Muscle layer of duodenum (tissue), 2 donors: ENCODE results near the gene KCNK17.

ENCODE experiments used
- H3K27ac ChIP-seq: one replicate; pipeline ENCODE4 v1.7.0; 2013; ENCODE audit warnings: mild to moderate bottlenecking, low read length
- H3K27me3 ChIP-seq: one replicate; pipeline ENCODE4 v1.7.0; 2013; ENCODE audit warnings: low read depth, mild to moderate bottlenecking, control low read depth, low read length
- H3K36me3 ChIP-seq, 2 donors: one replicate each; pipeline ENCODE4 v1.7.0; 2013; ENCODE audit warnings: low read length in 2 of 2, control low read depth in 1 of 2, mild to moderate bottlenecking in 1 of 2; ENCODE audit not compliant: insufficient read depth in 2 of 2, control insufficient read depth in 1 of 2
- H3K4me1 ChIP-seq, 2 donors: one replicate each; pipeline ENCODE4 v1.7.0; 2013; ENCODE audit warnings: low read length in 2 of 2, mild to moderate bottlenecking in 2 of 2, control low read depth in 1 of 2, moderate library complexity in 1 of 2; ENCODE audit not compliant: insufficient read depth in 2 of 2, control insufficient read depth in 1 of 2
- H3K4me3 ChIP-seq, 2 donors: one replicate each; pipeline ENCODE4 v1.7.0; 2013; ENCODE audit warnings: low read length in 2 of 2, low read depth in 1 of 2, mild to moderate bottlenecking in 1 of 2
- H3K9me3 ChIP-seq, 2 donors: one replicate each; pipeline ENCODE4 v1.7.0; 2013; ENCODE audit warnings: low read length in 2 of 2, control low read depth in 1 of 2, mild to moderate bottlenecking in 1 of 2; ENCODE audit not compliant: control insufficient read depth in 1 of 2
- donor health status: healthy.

The KCNK17 gene

GRCh38 chr6:39333644-39334438 lies 19.6 kb upstream of the KCNK17 start:
- Histone ChIP-seq H3K9me3 (no peaks in the 10 kb centered on the region), H3K27me3 (no peaks in the 10 kb centered on the region), H3K4me3 (no peak overlapping the region), H3K4me1 (no peaks in the 10 kb centered on the region), H3K27ac (no peak overlapping the region), H3K36me3 (no peaks in the 10 kb centered on the region)

GRCh38 chr6:39330476-39330875 lies 16.3 kb upstream of the KCNK17 start:
- Histone ChIP-seq H3K27ac (no peak overlapping the region), H3K36me3 (no peaks in the 10 kb centered on the region), H3K4me3 (no peak overlapping the region), H3K9me3 (no peaks in the 10 kb centered on the region), H3K27me3 (no peaks in the 10 kb centered on the region), H3K4me1 (no peaks in the 10 kb centered on the region)

DNA sequence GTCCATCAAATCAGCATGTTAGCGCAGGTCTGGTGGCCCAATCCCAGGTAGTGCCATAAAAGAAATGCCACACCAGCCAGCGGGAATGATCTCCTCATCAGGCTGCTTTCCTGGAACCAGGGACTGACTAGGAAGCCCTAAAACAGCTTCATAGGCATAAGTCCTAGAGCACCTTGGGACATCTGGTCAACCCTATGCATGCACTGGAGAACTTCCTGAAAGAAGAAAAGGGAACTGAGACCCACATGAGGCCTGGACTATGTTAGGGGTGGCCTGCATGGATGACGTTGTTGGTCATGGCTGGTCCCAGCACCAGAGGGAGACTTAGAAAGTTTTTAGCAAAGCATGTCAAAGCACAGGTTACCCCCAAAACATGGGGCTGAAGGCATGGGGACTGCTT lies 15.8 kb upstream of the KCNK17 start:
- Histone ChIP-seq H3K27ac (no peak overlapping the region), H3K9me3 (no peaks in the 10 kb centered on the region), H3K36me3 (no peaks in the 10 kb centered on the region), H3K27me3 (no peaks in the 10 kb centered on the region), H3K4me3 (no peak overlapping the region), H3K4me1 (no peaks in the 10 kb centered on the region)

DNA sequence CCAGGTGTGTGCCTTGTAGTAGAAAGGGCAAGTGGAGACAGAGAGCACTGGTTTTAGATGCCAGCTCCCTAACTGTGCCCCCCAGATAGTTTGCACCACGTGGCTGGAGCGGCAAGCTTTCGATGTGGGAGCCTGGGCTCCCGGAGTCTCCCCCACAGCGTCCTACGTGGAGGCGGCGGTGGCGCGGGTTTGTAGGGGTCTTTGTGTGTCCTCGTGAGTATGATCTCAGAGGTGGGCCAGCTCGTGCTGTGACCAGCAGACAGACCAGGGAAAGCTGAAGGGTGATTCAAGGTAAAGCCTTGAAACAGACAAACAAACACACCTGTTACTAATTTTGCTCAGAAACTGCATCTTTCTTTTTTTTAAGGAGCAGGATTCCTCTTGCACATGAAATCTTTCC lies 13.8 kb upstream of the KCNK17 start:
- H3K36me3 ChIP-seq: no peaks in the 10 kb centered on the region

GRCh38 chr6:39327507-39327906 lies 13.3 kb upstream of the KCNK17 start:
- Histone ChIP-seq H3K4me1 (no peaks in the 10 kb centered on the region), H3K9me3 (no peaks in the 10 kb centered on the region), H3K4me3 (no peak overlapping the region), H3K27me3 (no peaks in the 10 kb centered on the region), H3K27ac (no peak overlapping the region), H3K36me3 (no peaks in the 10 kb centered on the region)

More for the DNA sequence above, 13.8 kb upstream of the KCNK17 start:
- H3K27me3 ChIP-seq: no peaks in the 10 kb centered on the region
- H3K4me1 ChIP-seq: no peaks in the 10 kb centered on the region
- H3K4me3 ChIP-seq: no peak overlapping the region
- no peak overlapping the region for H3K27ac ChIP-seq
- no peaks in the 10 kb centered on the region for H3K9me3 ChIP-seq

- Histone ChIP-seq H3K4me1 (no peaks in the 10 kb centered on the region), H3K4me3 (no peak within 1 kb of the TSS), H3K27me3 (no peaks in the 10 kb centered on the region), H3K27ac (no peak within 1 kb of the TSS), H3K36me3 (no peaks in the 10 kb centered on the region), H3K9me3 (no peaks in the 10 kb centered on the region)
These were observed 8.2 kb upstream of the KCNK17 start, which contains the start of gene KCNK16 for GRCh38 chr6:39322306-39322850. TSS of gene KCNK16 (minus strand) at chr6:39322702. CDS start at chr6:39322540, 162 bp downstream.

DNA sequence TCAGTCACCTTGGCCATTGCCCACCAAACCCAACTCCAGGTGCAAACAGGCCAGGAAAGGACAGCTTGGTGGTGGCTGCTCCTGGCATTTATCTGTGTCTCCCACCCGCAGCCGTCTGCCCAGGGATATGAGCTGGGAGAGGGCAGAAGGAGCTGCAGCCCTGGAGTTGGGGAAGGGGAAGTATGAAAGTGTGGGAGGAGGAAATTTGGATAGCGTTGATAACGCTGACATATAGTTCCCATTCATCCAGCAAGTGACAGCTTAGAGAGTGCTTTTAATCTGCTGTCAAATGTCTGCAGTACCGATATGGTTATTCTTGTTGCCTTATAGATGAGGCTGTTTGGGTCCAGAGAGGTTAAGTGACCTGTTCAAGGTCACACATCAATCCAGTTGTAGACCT lies 7.5 kb upstream of the KCNK17 start:
- Histone ChIP-seq H3K36me3 (no peaks in the 10 kb centered on the region), H3K27ac (no peak overlapping the region), H3K9me3 (no peaks in the 10 kb centered on the region), H3K4me3 (no peak overlapping the region), H3K27me3 (no peaks in the 10 kb centered on the region), H3K4me1 (no peaks in the 10 kb centered on the region)

DNA sequence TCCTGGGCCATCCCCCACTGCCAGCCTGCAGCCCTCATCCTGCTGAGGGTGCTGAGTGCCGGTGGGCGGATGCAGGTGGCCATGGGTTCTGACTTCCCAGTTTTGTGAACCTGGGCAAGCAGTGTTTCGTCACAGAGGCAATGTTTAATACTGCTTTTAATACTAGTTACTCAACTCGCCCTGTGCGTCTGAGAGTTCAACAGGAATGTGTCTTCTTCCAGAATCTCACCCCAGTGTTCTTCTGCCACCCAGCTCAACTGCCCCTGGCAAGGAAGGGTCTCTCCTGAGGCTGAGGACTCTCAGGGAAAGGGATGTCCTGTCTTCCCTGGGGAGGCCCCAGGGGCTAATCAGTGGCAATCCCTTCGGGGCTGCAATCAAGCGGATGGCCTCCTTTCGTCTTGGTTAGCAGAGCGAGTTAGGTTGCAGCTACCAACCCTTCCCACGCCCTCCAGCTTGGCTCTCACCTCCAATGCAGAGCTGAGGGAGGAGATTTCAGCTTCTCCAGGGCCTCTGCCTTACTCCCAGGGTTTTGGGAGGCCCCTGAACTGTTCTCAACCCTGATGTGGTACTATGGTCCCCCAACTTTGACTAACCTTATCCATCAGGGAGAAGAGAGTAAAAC lies 6.3 kb upstream of the KCNK17 start:
- no peaks in the 10 kb centered on the region for H3K4me1 ChIP-seq
- H3K9me3 ChIP-seq: no peaks in the 10 kb centered on the region
- H3K27me3 ChIP-seq: no peaks in the 10 kb centered on the region
- H3K4me3 ChIP-seq: no peak overlapping the region
- no peaks in the 10 kb centered on the region for H3K36me3 ChIP-seq
- no peak overlapping the region for H3K27ac ChIP-seq

DNA sequence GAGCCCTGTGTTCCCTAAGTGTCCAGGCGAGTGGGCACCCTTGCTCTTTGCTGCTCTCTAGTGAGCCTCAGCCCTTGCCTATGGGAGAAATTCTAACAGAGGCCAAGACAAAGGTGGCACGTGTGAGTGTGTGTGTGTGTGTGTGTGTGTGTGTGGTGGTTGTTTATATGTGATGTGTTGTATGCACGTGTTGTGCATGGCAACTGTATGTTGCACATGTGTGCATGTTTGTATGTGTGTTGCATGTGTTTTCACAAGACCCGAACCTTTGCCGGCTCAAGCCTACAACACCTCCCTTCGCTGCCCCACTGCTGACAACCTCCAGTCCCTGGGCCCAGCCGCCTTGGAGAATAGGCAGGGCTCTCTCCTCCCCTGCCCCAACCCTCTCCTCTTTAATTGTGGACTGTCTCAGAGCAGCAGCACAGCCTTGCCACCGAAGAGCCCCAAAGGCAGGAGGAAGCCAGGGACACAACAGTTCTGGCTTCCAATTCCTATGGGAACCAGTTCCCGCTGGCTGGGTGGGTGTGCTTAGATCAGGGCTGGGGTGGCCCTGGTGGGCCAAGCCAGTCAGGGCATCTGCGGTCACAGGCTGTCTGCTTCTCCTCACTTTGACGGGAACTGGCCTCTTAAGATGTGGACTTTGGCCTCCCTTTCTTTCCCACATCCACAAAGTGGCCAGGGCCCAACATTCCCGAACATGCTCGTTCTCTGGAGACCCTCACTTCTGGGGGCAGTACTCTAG lies 5.6 kb upstream of the KCNK17 start:
- no peak overlapping the region for H3K4me3 ChIP-seq
- H3K27ac ChIP-seq: no peak overlapping the region
- no peaks in the 10 kb centered on the region for H3K9me3 ChIP-seq
- no peaks in the 10 kb centered on the region for H3K36me3 ChIP-seq
- H3K27me3 ChIP-seq: peaks cover 3% of the 10 kb centered on the region
- no peaks in the 10 kb centered on the region for H3K4me1 ChIP-seq

GRCh38 chr6:39317256-39317655 lies 3.0 kb upstream of the KCNK17 start:
- H3K27ac ChIP-seq: no peak overlapping the region
- no peaks in the 10 kb centered on the region for H3K9me3 ChIP-seq
- H3K27me3 ChIP-seq: peaks cover 18% of the 10 kb centered on the region
- H3K4me3 ChIP-seq: no peak overlapping the region
- peaks cover 0 to 17% of the 10 kb centered on the region in 2 donors for H3K4me1 ChIP-seq
- no peaks in the 10 kb centered on the region for H3K36me3 ChIP-seq
